Inferior parietal cortex (tissue), 1 donor: ENCODE results near the gene FBRSL1.

Experiments used
- DNase-seq: peaks from one replicate; pipeline ENCODE4 v3.0.0-alpha.2; 2016; ENCODE audit errors: extremely low spot score

Gene FBRSL1

GRCh38 chr12:132510746-132511477, 21.0 kb downstream of the FBRSL1 start:
- DNase-seq: no peak

- no peak for DNase-seq
Observed at GRCh38 chr12:132511516-132512196, 21.7 kb downstream of the FBRSL1 start.

DNA sequence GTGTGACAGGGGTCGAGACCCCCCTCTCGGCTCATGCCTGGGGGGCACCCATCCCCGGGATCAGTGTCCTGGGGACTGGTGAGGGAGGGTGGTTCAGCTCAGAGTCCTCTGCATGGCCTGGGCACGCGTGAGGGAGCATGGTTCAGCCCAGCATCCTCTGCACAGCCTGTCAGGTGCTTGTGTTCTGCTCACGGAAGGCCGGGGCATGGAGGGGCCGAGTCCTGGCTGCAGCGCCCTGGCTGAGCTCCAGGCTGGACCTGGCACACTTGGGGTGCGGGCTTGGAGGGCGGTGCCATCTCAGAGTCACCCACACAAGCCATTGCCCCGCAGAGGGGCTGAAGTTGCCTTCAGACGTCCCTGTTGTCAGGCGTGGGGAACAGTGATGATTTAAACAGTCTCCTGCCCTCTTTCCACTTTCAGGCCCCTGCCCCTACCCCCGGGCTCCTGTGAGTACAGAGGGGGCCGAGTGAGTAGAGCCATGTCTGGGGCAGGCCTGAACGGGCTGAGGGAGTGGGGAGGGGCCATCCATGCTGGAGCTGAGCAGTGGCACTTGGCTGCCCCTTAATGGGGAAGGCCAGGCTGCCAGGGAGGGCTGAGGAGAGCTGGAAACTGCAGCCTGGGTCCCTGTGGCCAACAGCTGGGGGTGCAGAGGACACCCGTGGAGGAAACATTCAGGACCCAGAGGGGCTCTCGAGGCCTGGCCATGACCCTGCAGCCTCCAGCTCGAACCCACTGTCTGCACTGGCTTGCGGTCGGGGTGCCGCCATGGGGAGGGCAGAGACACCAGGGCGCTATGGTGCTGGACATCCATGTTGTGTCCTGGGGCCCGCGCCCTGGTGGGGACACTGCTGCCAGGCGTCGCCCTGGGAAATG, 22.5 kb downstream of the FBRSL1 start:
- DNase-seq: no peak

GRCh38 chr12:132513070-132513398, 23.1 kb downstream of the FBRSL1 start:
- DNase-seq: no peak

- DNase-seq: no peak
Observed at GRCh38 chr12:132513458-132514135, 23.6 kb downstream of the FBRSL1 start.

DNA sequence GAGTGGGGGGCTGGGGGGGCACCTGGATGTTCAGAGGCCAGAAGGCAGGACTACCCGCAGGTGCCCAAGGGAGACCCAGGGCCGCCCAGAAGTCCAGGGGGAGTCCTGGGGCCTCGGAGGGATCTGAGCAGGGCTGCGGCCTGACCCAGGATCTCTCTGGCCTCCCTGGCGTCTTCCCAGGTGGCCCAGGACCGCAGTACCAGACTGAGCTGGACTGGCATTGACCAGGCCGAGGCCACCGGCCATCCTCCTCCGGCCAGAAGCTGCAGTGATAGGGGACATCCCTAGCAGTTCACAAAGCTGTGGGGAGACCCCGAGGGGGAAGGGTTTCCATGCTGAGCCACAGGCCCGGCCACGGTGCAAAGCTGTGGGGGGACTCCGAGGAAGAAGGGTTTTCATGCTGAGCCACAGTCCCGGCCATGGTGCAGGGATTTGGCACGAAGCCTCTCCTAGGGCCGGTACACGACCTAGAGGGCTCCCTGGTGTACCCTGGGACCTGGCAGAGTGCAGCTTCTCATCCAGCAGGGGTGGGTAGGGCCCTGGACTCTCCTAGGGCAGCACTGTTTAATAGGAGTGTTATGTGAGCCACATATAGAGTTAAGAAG, 24.4 kb downstream of the FBRSL1 start:
- DNase-seq: no peak

DNA sequence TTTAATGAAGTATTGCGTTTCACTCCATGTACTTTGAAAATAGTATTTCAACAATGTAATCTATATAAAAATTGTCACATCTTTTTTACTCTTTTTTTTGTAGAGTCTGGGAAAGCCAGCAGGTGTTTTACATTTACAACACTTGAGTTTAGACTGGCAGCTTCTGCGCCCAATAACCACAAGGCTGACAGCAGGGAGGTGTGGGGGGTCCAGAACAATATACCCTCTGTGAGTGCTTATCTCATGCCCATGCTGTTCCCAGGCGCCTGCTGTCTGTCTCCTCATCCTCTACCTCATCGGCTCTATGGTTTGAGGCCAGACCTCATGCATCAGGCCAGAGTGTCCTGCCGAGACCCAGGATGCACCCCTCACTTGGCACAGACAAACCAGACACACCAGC, 24.9 kb downstream of the FBRSL1 start:
- DNase-seq: no peak

GRCh38 chr12:132516095-132517012, 26.4 kb downstream of the FBRSL1 start:
- DNase-seq: no peak

GRCh38 chr12:132517013-132517739, 27.2 kb downstream of the FBRSL1 start:
- DNase-seq: peak; percentile 7

GRCh38 chr12:132517740-132518100, 27.8 kb downstream of the FBRSL1 start:
- no peak for DNase-seq

- no peak for DNase-seq
Observed at GRCh38 chr12:132518354-132518992, 28.5 kb downstream of the FBRSL1 start.

DNA sequence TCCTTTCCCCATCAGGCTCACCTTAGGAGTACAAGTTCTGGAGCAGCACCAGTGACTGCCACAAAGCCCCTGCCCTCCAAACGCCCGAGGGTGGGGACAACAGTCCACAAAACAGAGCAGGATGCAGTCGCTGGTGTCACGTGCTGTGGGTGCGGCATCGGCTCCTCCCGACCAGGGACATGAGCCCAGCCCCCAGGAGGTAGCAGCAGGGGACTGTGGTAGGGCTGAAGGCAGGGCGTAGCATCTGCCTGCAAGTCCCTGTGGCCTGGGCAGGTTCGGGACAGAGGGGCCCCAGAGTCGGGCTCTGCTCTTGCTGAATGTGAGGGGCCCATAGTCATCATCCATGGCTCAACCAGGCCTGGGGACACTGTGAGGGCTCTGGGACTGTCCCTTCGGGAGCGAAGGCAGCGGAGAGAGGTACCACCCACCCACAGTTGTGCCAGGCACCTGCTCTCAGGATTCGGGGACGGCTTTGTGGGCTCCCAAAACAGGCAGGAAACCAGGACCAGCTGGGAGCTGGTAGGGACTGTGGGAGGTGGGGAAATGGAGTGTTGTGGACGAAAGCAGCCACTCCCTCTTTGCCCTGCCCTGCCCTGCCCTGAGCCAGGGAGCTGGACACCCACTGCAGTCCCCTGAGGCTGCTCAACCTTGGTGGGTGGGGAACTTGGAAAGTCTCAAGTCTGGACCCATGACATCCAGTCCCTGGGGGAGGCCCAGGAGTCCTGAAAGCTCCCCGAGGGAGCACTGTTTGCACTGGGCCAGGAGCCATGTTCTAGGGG, 30.7 kb downstream of the FBRSL1 start:
- no peak for DNase-seq

DNA sequence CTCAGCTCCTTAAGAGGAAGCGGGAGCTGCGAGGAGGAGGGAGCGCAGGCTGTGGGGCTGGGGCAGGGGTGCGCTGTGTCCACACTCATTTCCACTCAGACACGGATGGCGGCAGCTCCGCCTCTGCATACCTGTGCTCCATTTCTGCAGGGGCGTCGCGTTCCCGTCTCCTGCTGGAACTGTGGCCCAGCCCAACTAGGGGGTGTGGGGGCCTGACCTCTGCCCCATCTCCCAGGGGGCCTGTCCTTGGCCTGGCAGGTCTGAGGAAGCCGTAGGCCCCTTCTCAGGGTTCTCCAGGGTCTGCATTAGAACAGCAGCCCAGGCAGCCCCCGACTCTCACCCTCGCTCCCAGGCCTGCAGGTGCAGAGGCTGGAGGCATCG, 31.2 kb downstream of the FBRSL1 start:
- no peak for DNase-seq

DNA sequence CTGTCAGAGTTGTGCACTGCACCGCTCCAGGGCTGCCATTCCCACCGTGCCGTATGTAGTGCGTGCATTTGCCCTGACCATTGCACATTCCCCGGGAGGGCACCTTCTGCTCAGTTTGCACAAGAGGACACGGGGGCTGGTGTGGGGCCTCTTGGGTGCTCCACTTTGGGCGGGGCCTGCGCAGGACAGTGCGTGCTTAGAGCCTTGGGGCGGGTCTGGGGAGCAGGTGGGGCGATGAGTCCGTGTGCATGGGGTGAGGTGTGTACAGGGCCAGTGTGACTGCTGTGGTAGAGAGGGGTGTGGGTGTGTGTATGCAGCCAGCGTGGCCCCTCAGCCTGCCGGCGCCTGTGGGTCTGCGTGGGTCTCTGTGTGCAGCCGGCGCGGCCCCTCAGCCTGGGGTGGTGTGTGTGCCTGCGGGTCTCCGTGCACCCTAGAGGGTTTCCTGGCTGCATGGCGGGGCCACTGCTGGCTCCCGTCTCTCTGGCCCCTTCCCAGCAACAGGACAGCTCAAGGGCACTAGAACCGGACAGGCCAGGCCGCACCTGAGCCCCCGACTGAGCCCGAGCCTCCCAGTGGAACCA, 31.9 kb downstream of the FBRSL1 start:
- DNase-seq: no peak

DNA sequence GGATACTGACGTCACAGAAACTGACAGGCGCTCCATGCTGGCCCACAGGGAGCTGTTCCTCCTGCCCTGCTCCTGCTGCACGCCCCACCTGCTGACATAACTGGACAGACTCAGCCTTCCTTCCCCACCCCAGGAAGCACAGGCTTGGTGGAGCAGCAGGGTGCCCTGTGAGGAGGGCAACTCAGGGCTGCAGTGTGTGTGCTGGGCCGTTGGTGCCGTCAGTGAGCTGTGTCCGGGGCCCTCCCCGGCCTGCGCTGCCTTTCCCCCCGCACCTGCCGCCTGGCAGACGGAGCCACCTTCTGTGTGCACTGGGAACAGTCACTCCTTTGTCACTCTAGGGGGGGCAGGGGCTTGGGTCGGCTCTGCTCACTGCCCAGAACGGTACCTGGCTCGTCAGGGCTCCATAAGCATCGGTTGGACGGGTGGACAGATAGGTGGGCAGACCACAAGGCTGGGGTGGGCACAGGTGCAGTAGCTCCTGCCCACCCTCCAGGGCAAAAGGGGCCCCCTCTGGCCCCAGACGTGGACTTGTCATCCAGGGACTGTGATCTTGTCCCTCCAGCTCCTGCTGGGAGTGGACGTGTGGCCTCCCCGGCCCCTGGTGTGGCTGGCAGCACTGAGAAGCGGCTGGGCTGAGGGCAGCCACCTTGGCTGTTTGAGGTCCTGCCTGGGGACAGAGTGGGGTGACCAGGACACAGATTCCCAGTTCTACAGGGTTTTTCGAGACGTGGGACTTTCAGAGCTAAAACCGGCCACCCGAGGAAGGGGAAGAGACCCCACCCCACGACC, 32.8 kb downstream of the FBRSL1 start:
- DNase-seq: no peak

DNA sequence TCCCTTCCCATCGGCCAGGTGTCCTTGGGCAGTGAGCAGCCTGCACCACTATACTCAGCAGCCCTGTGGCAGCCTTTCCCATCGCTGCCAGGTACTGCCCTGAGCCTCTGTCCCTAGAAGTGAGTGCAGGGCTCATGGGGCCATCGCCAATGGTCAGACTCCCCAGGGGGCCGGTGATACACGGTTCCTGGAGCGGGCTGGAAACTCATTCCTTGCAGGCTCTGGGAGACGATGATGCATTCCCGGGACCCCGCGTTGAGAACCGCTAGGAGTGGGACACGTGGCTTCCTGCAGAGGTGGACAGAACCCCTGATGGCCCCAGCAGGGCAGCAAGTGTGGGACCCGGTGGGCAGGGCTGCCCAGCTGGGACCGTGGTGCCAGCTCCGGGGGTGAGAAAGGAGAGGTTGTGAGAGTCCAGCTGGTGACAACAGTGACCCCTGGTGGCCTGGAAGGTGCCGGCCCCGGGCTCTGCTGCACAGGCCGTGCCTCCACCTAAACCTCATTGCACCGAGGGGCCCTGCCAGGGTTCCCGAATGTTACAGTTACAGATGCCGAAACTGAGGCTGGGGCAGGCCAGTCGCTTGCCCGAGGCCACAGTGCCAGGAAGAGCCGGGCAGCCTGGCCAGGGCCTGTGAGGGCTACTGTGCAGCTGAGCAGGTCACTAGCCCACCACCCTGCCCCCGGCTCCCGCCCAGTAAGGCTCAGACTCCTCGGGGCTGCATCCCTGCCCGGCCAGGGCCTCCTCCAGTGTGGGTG, 33.8 kb downstream of the FBRSL1 start:
- DNase-seq: peak; percentile 64

DNA sequence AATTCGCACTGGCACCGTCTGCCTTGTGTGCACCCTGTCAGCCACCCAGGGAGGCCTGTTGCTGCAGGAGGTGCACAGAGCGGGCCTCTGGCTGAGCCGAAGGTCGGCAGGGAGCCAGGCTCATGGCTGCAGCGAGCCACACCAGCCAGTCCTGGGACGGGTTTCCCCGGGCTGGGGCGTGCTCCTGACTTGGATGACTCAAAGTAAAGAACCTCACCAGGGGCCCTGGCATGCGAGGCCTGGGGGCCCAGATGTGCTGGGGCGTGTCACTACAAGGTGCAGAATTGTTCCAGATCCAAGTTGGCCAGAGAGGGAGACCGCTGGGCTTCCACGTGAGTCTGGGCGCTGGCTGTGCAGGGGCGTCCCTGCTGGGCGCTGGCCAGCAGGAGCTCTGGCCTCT, 34.5 kb downstream of the FBRSL1 start:
- no peak for DNase-seq
